Measurements from ENCODE around the gene WDFY4. TPM values are rescaled to one million over a fixed set of nuclear protein-coding genes. Genes with fewer than 3 reads are reported as not detected.
A peak's percentile ranks its signal among the peaks of the same experiment; 100 is the strongest.

Gene WDFY4
- total RNA-seq, 4 donors from 2014 or later: 0.61 to 3.8 (median 0.88) TPM

DNA sequence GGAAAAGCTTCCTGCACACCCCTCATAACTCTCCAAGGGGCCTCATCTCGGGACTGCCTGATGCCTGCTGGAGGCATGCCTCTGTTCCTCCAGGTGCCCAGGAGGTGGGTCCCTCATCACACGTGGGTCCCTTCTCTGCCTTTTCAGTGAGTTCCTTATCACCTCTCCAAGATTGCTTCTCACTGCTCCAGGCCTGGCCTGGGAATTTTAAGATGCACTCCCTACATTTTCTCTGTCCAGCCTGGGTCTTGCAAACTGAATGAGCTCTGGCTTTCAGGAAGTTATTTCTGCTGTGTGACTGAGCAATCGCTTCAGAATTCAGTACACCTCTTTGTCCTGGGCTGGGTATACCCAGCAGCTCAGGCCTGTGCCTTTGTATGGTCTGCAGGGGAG, 211.1 kb downstream of the WDFY4 start:
- H3K27ac ChIP-seq: peak overlapping the region in 3 of 4 donors; percentile 36 to 65 (median 54)
- intact Hi-C loops (cut with DNase I): no loop called here
- no peak for DNase-seq

DNA sequence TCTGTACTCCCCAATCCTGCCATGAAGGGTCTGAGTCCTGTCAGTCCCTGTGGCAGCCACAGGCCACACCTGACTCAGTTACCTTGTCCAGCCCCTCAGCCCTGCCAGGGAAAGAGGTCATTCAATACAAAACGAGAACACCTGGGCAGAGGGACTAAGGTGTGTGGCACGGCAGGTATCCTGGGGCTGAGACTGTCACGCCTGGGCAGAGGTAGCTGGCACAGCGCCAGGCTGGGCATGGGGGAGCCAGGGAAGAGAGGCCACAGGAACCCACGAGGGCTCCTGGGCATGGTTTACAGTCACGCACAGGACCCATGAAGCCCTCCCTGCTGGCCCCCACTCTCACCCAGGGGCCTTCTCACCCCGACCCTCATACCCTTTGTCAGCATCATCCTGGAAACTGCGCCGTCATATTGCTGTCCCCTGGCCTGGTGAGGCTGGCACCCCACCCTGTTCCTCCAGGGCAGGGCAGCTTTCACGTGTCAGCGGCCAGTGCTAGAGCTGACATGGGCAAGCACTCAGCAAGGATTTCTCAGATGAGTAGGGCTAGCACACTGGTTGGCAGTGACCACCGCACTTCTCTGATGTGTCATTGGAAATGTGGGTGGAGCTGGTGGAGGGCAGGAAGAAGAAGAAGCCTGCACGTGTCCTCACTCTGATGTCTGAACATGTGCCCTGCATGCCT, 212.2 kb downstream of the WDFY4 start:
- peaks cover 0 to 33% (median 4%) of the 10 kb centered on the region in 3 donors for H3K4me1 ChIP-seq
- H3K9me3 ChIP-seq: no peaks in the 10 kb centered on the region
- H3K27ac ChIP-seq: peak overlapping the region in 2 of 4 donors; percentile 54 to 65
- 79 to 85% methylated on average over 4 to 6 of the region's 13 CpGs for WGBS, 2 donors
- H3K27me3 ChIP-seq: no peaks in the 10 kb centered on the region
- no peak overlapping the region for H3K4me3 ChIP-seq
- H3K36me3 ChIP-seq: no peaks in the 10 kb centered on the region
- intact Hi-C loops (cut with DNase I): no loop called here
- no peak for DNase-seq
- TF ChIP-seq, protein P1, sequence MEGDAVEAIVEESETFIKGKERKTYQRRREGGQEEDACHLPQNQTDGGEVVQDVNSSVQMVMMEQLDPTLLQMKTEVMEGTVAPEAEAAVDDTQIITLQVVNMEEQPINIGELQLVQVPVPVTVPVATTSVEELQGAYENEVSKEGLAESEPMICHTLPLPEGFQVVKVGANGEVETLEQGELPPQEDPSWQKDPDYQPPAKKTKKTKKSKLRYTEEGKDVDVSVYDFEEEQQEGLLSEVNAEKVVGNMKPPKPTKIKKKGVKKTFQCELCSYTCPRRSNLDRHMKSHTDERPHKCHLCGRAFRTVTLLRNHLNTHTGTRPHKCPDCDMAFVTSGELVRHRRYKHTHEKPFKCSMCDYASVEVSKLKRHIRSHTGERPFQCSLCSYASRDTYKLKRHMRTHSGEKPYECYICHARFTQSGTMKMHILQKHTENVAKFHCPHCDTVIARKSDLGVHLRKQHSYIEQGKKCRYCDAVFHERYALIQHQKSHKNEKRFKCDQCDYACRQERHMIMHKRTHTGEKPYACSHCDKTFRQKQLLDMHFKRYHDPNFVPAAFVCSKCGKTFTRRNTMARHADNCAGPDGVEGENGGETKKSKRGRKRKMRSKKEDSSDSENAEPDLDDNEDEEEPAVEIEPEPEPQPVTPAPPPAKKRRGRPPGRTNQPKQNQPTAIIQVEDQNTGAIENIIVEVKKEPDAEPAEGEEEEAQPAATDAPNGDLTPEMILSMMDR (IDR thresholded peaks at IDR 0.05): no peak
- TF ChIP-seq POLR2A (IDR thresholded peaks at IDR 0.05): no peak

More for the DNA sequence above, 211.1 kb downstream of the WDFY4 start:
- TF ChIP-seq, protein P1 (IDR thresholded peaks at IDR 0.05): no peak
- TF ChIP-seq POLR2A (IDR thresholded peaks at IDR 0.05): no peak
- H3K4me1 ChIP-seq: peaks cover 0 to 42% (median 11%) of the 10 kb centered on the region in 3 donors
- no peaks in the 10 kb centered on the region for H3K9me3 ChIP-seq
- no peak overlapping the region for H3K4me3 ChIP-seq
- H3K27me3 ChIP-seq: no peaks in the 10 kb centered on the region
- H3K36me3 ChIP-seq: no peaks in the 10 kb centered on the region
- 66 to 89% methylated on average over 3 of the region's 3 CpGs for WGBS, 2 donors

DNA sequence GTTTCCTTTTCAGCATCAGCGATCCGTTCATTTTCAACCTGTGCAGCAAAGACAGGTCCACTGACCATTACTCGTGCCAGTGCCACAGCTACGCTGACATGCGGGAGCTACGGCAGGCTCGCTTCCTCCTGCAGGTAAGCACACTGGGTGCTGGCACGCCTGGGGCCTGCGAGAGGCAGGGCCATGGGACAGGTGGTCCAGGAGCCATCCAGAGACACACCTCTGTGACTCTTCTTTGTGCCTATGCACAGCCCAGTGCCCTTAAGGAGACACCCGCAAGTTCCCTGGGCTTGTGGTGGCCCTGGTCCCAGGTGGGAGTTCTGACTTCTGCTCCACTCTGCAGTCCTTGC, 212.7 kb downstream of the WDFY4 start:
- Histone ChIP-seq H3K4me1 (peaks cover 0 to 33% (median 4%) of the 10 kb centered on the region in 3 donors), H3K4me3 (no peak overlapping the region), H3K27me3 (no peaks in the 10 kb centered on the region), H3K36me3 (no peaks in the 10 kb centered on the region), H3K27ac (no peak overlapping the region), H3K9me3 (no peaks in the 10 kb centered on the region)
- TF ChIP-seq POLR2A (IDR thresholded peaks at IDR 0.05): no peak
- TF ChIP-seq, protein P1 (IDR thresholded peaks at IDR 0.05): no peak
- intact Hi-C loops (cut with DNase I): no loop called here
- DNase-seq: no peak
- WGBS, 2 donors: 83 to 89% methylated on average over 2 to 8 of the region's 10 CpGs

DNA sequence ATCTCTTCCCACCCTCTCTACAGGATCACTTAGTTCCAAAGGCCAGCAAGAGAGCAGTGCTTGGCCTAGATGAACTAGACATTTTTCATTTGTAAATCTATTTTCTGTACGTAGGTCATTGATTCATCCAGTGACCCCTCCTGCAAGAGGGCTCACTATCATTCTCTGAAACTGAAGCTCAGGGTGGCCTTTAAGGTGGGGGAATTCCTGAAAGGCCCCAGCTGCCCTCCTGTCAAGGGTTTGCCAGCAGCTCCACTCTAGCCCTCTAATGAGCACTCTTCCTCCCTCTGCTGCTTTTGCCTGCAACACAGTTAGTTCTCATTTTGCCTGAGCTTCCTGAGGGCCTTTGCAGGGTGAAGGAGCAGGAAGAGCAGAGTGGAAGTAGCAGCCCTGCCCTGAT, 213.8 kb downstream of the WDFY4 start:
- H3K4me3 ChIP-seq: no peak overlapping the region
- intact Hi-C loops (cut with DNase I): no loop called here
- WGBS, 2 donors: 63 to 92% methylated on average over 1 of the region's 1 CpG

DNA sequence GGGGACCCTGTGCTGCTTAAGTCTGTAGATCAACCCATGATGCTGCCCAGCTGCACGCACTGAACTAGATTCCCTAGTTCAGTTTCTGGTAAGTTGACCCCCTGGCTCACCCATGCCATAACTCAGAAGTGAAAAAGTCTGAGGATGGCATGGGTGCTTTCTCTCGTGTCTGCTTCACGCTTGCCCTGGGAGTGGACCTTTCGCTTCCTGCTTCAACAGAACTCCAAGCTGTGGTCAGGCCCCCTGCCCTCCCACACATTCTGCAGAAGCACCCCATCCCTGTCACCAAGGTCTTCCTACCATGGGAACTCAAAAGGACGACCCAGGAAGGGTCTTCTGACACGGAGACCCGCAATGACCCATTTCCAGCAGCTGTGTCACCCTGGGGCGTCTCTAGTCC, 215.1 kb downstream of the WDFY4 start:
- intact Hi-C loops (cut with DNase I): no loop called here
- WGBS, 2 donors: 89 to 95% methylated on average over 4 to 5 of the region's 8 CpGs
- H3K9me3 ChIP-seq: no peaks in the 10 kb centered on the region
- no peaks in the 10 kb centered on the region for H3K36me3 ChIP-seq
- TF ChIP-seq, protein P1 (IDR thresholded peaks at IDR 0.05): no peak
- no peak for TF ChIP-seq POLR2A (IDR thresholded peaks at IDR 0.05)
- H3K27ac ChIP-seq: peak overlapping the region in 1 of 4 donors; percentile 46
- DNase-seq: no peak
- peaks cover 0 to 3% (median 0%) of the 10 kb centered on the region in 4 donors for H3K27me3 ChIP-seq
- H3K4me1 ChIP-seq: peaks cover 0 to 28% (median 4%) of the 10 kb centered on the region in 3 donors
- H3K4me3 ChIP-seq: no peak overlapping the region

More for the DNA sequence above, 213.8 kb downstream of the WDFY4 start:
- no peak for DNase-seq
- H3K27me3 ChIP-seq: no peaks in the 10 kb centered on the region
- H3K9me3 ChIP-seq: no peaks in the 10 kb centered on the region
- H3K27ac ChIP-seq: no peak overlapping the region
- H3K4me1 ChIP-seq: peaks cover 0 to 33% (median 4%) of the 10 kb centered on the region in 3 donors
- no peak for TF ChIP-seq POLR2A (IDR thresholded peaks at IDR 0.05)
- TF ChIP-seq, protein P1 (IDR thresholded peaks at IDR 0.05): no peak
- no peaks in the 10 kb centered on the region for H3K36me3 ChIP-seq
